ENCODE results near the gene PCBP3. TPM values are rescaled to one million over a fixed set of nuclear protein-coding genes. Genes with fewer than 3 reads are reported as not detected.

The PCBP3 gene
- total RNA-seq, 1 donor from 2014 or later, result 72.7 TPM

- no peak for TF ChIP-seq CTCF (IDR thresholded peaks at IDR 0.05; ENCODE audit: partially characterized antibody, unreplicated experiment)
- Mint-ChIP-seq H3K4me3 (ENCODE audit: unreplicated experiment) (no peak overlapping the region), H3K9me3 (ENCODE audit: unreplicated experiment) (no peaks in the 10 kb centered on the region), H3K27ac (ENCODE audit: unreplicated experiment) (no peak overlapping the region), H3K36me3 (ENCODE audit: unreplicated experiment) (no peaks in the 10 kb centered on the region), H3K27me3 (ENCODE audit: unreplicated experiment) (peaks cover 8% of the 10 kb centered on the region), H3K4me1 (ENCODE audit: low read depth, unreplicated experiment) (peaks cover 5% of the 10 kb centered on the region)
- no peak for DNase-seq
Observed at GRCh38 chr21:45913886-45914285, 270.4 kb downstream of the PCBP3 start.

- Mint-ChIP-seq H3K27ac (ENCODE audit: unreplicated experiment) (no peak overlapping the region), H3K27me3 (ENCODE audit: unreplicated experiment) (peaks cover 6% of the 10 kb centered on the region)
Observed at GRCh38 chr21:45914321-45914845, 270.9 kb downstream of the PCBP3 start.

GRCh38 chr21:45916011-45916840, 272.7 kb downstream of the PCBP3 start:
- no peaks in the 10 kb centered on the region for H3K36me3 Mint-ChIP-seq (ENCODE audit: unreplicated experiment)

More at GRCh38 chr21:45914321-45914845, 270.9 kb downstream of the PCBP3 start:
- no peak for DNase-seq
- TF ChIP-seq CTCF (IDR thresholded peaks at IDR 0.05; ENCODE audit: partially characterized antibody, unreplicated experiment), result no peak
- peaks cover 5% of the 10 kb centered on the region for H3K4me1 Mint-ChIP-seq (ENCODE audit: low read depth, unreplicated experiment)
- no peak overlapping the region for H3K4me3 Mint-ChIP-seq (ENCODE audit: unreplicated experiment)
- no peaks in the 10 kb centered on the region for H3K9me3 Mint-ChIP-seq (ENCODE audit: unreplicated experiment)
- no peaks in the 10 kb centered on the region for H3K36me3 Mint-ChIP-seq (ENCODE audit: unreplicated experiment)

GRCh38 chr21:45917241-45917640, 273.7 kb downstream of the PCBP3 start:
- Mint-ChIP-seq H3K9me3 (ENCODE audit: unreplicated experiment) (peaks cover 4% of the 10 kb centered on the region), H3K27me3 (ENCODE audit: unreplicated experiment) (peaks cover 6% of the 10 kb centered on the region), H3K4me1 (ENCODE audit: low read depth, unreplicated experiment) (peaks cover 3% of the 10 kb centered on the region), H3K4me3 (ENCODE audit: unreplicated experiment) (no peak overlapping the region), H3K27ac (ENCODE audit: unreplicated experiment) (no peak overlapping the region), H3K36me3 (ENCODE audit: unreplicated experiment) (no peaks in the 10 kb centered on the region)
- TF ChIP-seq CTCF (IDR thresholded peaks at IDR 0.05; ENCODE audit: partially characterized antibody, unreplicated experiment), result no peak
- no peak for DNase-seq

More at GRCh38 chr21:45916011-45916840, 272.7 kb downstream of the PCBP3 start:
- Mint-ChIP-seq H3K27ac (ENCODE audit: unreplicated experiment) (no peak overlapping the region), H3K4me3 (ENCODE audit: unreplicated experiment) (no peak overlapping the region), H3K9me3 (ENCODE audit: unreplicated experiment) (peaks cover 4% of the 10 kb centered on the region), H3K27me3 (ENCODE audit: unreplicated experiment) (peaks cover 6% of the 10 kb centered on the region), H3K4me1 (ENCODE audit: low read depth, unreplicated experiment) (peaks cover 5% of the 10 kb centered on the region)
- no peak for TF ChIP-seq CTCF (IDR thresholded peaks at IDR 0.05; ENCODE audit: partially characterized antibody, unreplicated experiment)
- DNase-seq, result no peak

GRCh38 chr21:45918011-45918410, 274.5 kb downstream of the PCBP3 start:
- H3K36me3 Mint-ChIP-seq (ENCODE audit: unreplicated experiment), result no peaks in the 10 kb centered on the region
- no peak overlapping the region for H3K4me3 Mint-ChIP-seq (ENCODE audit: unreplicated experiment)
- peaks cover 3% of the 10 kb centered on the region for H3K4me1 Mint-ChIP-seq (ENCODE audit: low read depth, unreplicated experiment)
- H3K9me3 Mint-ChIP-seq (ENCODE audit: unreplicated experiment), result peaks cover 5% of the 10 kb centered on the region
- no peak for TF ChIP-seq CTCF (IDR thresholded peaks at IDR 0.05; ENCODE audit: partially characterized antibody, unreplicated experiment)
- no peak overlapping the region for H3K27ac Mint-ChIP-seq (ENCODE audit: unreplicated experiment)
- DNase-seq, result no peak
- H3K27me3 Mint-ChIP-seq (ENCODE audit: unreplicated experiment), result peaks cover 6% of the 10 kb centered on the region
